Measurements from ENCODE around the gene ANAPC7. TPM values are rescaled to one million over a fixed set of nuclear protein-coding genes. Genes with fewer than 3 reads are reported as not detected.
A peak's percentile ranks its signal among the peaks of the same experiment; 100 is the strongest.
"Not testable (repeated sequence)": the region's sequence is repeated elsewhere in the genome, so short reads cannot be mapped to it uniquely, and the experiment has no call there.

ANAPC7 gene
- total and polyA plus RNA-seq, 5 donors: 30.7 to 34.5 (median 31.9) TPM

- intact Hi-C loops (cut with DNase I): no loop called here
- Histone ChIP-seq H3K4me3 (ENCODE audit: low read length) (no peak overlapping the region), H3K27me3 (ENCODE audit: control insufficient read depth, insufficient read depth) (no peaks in the 10 kb centered on the region), H3K4me1 (ENCODE audit: control insufficient read depth, insufficient read depth, low read length) (no peaks in the 10 kb centered on the region), H3K9me3 (ENCODE audit: control insufficient read depth, low read length) (no peaks in the 10 kb centered on the region), H3K27ac (ENCODE audit: low read length) (no peak overlapping the region)
- ATAC-seq: no peak
- WGBS: 84% methylated on average over 8 of the region's 8 CpGs
- DNase-seq: no peak
Observed at GRCh38 chr12:110347767-110348166, 55.7 kb downstream of the ANAPC7 start.

GRCh38 chr12:110345963-110346362 is 57.5 kb downstream of the ANAPC7 start:
- Histone ChIP-seq H3K4me3 (ENCODE audit: low read length) (no peak overlapping the region), H3K9me3 (ENCODE audit: control insufficient read depth, low read length) (no peaks in the 10 kb centered on the region), H3K4me1 (ENCODE audit: control insufficient read depth, insufficient read depth, low read length) (no peaks in the 10 kb centered on the region), H3K27ac (ENCODE audit: low read length) (no peak overlapping the region), H3K27me3 (ENCODE audit: control insufficient read depth, insufficient read depth) (no peaks in the 10 kb centered on the region)
- ATAC-seq (no peak), DNase-seq (no peak)
- intact Hi-C loops (cut with DNase I): no loop called here
- 75% methylated on average over 12 of the region's 12 CpGs for WGBS

GRCh38 chr12:110345176-110345661 is 58.3 kb downstream of the ANAPC7 start:
- Histone ChIP-seq H3K27ac (ENCODE audit: low read length) (no peak overlapping the region), H3K9me3 (ENCODE audit: control insufficient read depth, low read length) (no peaks in the 10 kb centered on the region), H3K4me1 (ENCODE audit: control insufficient read depth, insufficient read depth, low read length) (no peaks in the 10 kb centered on the region), H3K4me3 (ENCODE audit: low read length) (no peak overlapping the region), H3K27me3 (ENCODE audit: control insufficient read depth, insufficient read depth) (no peaks in the 10 kb centered on the region)
- no peak for DNase-seq
- 64% methylated on average over 11 of the region's 11 CpGs for WGBS
- intact Hi-C loops (cut with DNase I): no loop called here
- peak in 1 of 2 donors; percentile 4 for ATAC-seq

- H3K4me1 ChIP-seq (ENCODE audit: control insufficient read depth, insufficient read depth, low read length): no peaks in the 10 kb centered on the region
- intact Hi-C loops (cut with DNase I): no loop called here
- peak; percentile 1 to 5 for ATAC-seq
- 87% methylated on average over 11 of the region's 11 CpGs for WGBS
- H3K27ac ChIP-seq (ENCODE audit: low read length): no peak overlapping the region
- H3K9me3 ChIP-seq (ENCODE audit: control insufficient read depth, low read length): no peaks in the 10 kb centered on the region
- no peaks in the 10 kb centered on the region for H3K27me3 ChIP-seq (ENCODE audit: control insufficient read depth, insufficient read depth)
- no peak overlapping the region for H3K4me3 ChIP-seq (ENCODE audit: low read length)
- DNase-seq: no peak
Observed at GRCh38 chr12:110344657-110345056, 58.9 kb downstream of the ANAPC7 start.

GRCh38 chr12:110343736-110344555 is 59.6 kb downstream of the ANAPC7 start:
- no peaks in the 10 kb centered on the region for H3K27me3 ChIP-seq (ENCODE audit: control insufficient read depth, insufficient read depth)
- no peak overlapping the region for H3K27ac ChIP-seq (ENCODE audit: low read length)
- ATAC-seq (no peak), DNase-seq (no peak)
- intact Hi-C loops (cut with DNase I): no loop called here
- H3K9me3 ChIP-seq (ENCODE audit: control insufficient read depth, low read length): no peaks in the 10 kb centered on the region
- no peak overlapping the region for H3K4me3 ChIP-seq (ENCODE audit: low read length)
- 78% methylated on average over 9 of the region's 9 CpGs for WGBS
- no peaks in the 10 kb centered on the region for H3K4me1 ChIP-seq (ENCODE audit: control insufficient read depth, insufficient read depth, low read length)

DNA sequence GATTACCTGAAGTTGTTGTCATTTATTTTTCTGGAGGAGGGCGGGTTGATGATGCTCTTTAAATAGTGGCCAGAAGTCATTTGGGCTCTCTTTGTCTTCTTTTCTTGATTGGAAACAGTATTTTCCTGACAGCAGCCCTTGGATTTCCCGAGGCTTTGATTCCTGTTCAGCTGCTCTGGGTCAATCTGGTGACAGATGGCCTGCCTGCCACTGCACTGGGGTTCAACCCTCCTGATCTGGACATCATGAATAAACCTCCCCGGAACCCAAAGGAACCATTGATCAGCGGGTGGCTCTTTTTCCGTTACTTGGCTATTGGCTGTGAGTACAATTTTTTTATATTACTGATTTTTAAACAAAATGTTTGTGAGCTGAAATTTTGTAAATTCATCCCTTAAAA is 60.4 kb downstream of the ANAPC7 start:
- Histone ChIP-seq H3K4me1 (ENCODE audit: control insufficient read depth, insufficient read depth, low read length) (no peaks in the 10 kb centered on the region), H3K27me3 (ENCODE audit: control insufficient read depth, insufficient read depth) (no peaks in the 10 kb centered on the region), H3K27ac (ENCODE audit: low read length) (no peak overlapping the region), H3K9me3 (ENCODE audit: control insufficient read depth, low read length) (no peaks in the 10 kb centered on the region), H3K4me3 (ENCODE audit: low read length) (no peak overlapping the region)
- 83% methylated on average over 5 of the region's 5 CpGs for WGBS
- intact Hi-C loops (cut with DNase I): no loop called here
- no peak for ATAC-seq
- no peak for DNase-seq

DNA sequence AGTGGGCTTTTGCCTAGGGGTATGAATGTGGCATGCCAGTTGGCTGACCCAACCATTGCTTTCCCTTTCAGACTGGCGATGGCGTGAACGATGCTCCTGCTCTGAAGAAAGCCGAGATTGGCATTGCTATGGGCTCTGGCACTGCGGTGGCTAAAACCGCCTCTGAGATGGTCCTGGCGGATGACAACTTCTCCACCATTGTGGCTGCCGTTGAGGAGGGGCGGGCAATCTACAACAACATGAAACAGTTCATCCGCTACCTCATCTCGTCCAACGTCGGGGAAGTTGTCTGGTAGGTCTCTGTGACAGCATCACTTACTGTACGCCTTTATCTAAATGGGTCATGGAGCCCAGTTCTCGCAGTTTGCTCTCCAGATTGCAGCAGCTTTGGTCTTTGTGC is 61.4 kb downstream of the ANAPC7 start:
- DNase-seq (no peak), ATAC-seq (no peak)
- Histone ChIP-seq H3K27ac (ENCODE audit: low read length) (no peak overlapping the region), H3K27me3 (ENCODE audit: control insufficient read depth, insufficient read depth) (no peaks in the 10 kb centered on the region), H3K9me3 (ENCODE audit: control insufficient read depth, low read length) (no peaks in the 10 kb centered on the region), H3K4me3 (ENCODE audit: low read length) (no peak overlapping the region), H3K4me1 (ENCODE audit: control insufficient read depth, insufficient read depth, low read length) (peaks cover 3% of the 10 kb centered on the region)
- WGBS: 76% methylated on average over 15 of the region's 15 CpGs
- intact Hi-C loops (cut with DNase I): no loop called here

- DNase-seq (no peak), ATAC-seq (no peak)
- Histone ChIP-seq H3K27ac (ENCODE audit: low read length) (no peak overlapping the region), H3K4me3 (ENCODE audit: low read length) (no peak overlapping the region), H3K27me3 (ENCODE audit: control insufficient read depth, insufficient read depth) (no peaks in the 10 kb centered on the region), H3K4me1 (ENCODE audit: control insufficient read depth, insufficient read depth, low read length) (peaks cover 5% of the 10 kb centered on the region), H3K9me3 (ENCODE audit: control insufficient read depth, low read length) (no peaks in the 10 kb centered on the region)
- 79% methylated on average over 18 of the region's 18 CpGs for WGBS
- intact Hi-C loops (cut with DNase I): no loop called here
Observed at GRCh38 chr12:110340706-110341105, 62.8 kb downstream of the ANAPC7 start.

DNA sequence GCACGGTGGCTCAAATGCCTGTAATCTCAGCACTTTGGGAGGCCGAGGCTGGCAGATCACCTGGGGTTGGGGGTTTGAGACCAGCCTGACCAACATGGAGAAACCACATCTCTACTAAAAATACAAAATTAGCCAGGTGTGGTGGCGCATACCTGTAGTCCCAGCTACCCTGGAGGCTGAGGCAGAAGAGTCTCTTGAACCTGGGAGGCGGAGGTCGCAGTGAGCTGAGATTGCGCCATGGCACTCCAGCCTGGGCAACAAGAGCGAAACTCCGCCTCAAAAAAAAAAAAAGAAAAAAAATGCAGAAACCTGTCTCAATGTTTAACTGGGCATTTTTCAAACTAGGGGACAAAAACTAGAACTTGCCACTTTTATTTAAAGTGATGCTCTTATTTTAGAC is 63.2 kb downstream of the ANAPC7 start:
- ATAC-seq; H3K27ac ChIP-seq (ENCODE audit: low read length); DNase-seq; H3K4me3 ChIP-seq (ENCODE audit: low read length); H3K4me1 ChIP-seq (ENCODE audit: control insufficient read depth, insufficient read depth, low read length); intact Hi-C loops (cut with DNase I); H3K9me3 ChIP-seq (ENCODE audit: control insufficient read depth, low read length); H3K27me3 ChIP-seq (ENCODE audit: control insufficient read depth, insufficient read depth): not testable (repeated sequence)
- WGBS: 88% methylated on average over 8 of the region's 8 CpGs

DNA sequence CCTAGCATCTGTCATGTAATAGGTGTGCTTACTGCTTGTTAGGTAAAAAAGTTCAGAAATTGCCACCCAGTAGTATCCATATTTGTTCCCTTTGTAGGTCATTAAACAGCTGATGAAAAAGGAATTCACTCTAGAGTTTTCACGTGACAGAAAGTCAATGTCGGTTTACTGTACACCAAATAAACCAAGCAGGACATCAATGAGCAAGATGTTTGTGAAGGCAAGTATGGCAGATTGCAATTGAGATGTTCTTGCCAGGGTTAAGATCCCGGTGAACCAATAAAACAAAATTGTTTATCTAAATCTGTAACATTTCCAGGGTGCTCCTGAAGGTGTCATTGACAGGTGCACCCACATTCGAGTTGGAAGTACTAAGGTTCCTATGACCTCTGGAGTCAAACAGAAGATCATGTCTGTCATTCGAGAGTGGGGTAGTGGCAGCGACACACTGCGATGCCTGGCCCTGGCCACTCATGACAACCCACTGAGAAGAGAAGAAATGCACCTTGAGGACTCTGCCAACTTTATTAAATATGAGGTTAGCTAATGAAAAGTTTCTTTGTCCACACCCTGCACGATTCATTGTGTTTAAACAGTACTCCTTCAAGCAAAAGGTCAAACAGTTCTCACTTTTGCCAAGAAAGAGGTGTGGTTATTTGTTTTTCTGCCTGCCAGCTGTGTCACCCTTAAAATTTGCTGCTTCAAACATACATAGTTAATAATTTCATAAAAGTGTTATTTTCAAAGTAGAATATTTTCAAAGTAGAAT is 64.1 kb downstream of the ANAPC7 start:
- ATAC-seq: peak in 1 of 2 donors; percentile 7
- WGBS: 59% methylated on average over 8 of the region's 8 CpGs

GRCh38 chr12:110338754-110339153 is 64.8 kb downstream of the ANAPC7 start:
- no peak overlapping the region for H3K27ac ChIP-seq (ENCODE audit: low read length)
- intact Hi-C loops (cut with DNase I): no loop called here
- 72% methylated on average over 3 of the region's 3 CpGs for WGBS

More for the DNA sequence above, 64.1 kb downstream of the ANAPC7 start:
- Histone ChIP-seq H3K9me3 (ENCODE audit: control insufficient read depth, low read length) (no peaks in the 10 kb centered on the region), H3K4me1 (ENCODE audit: control insufficient read depth, insufficient read depth, low read length) (peaks cover 5% of the 10 kb centered on the region), H3K27me3 (ENCODE audit: control insufficient read depth, insufficient read depth) (no peaks in the 10 kb centered on the region), H3K4me3 (ENCODE audit: low read length) (no peak overlapping the region), H3K27ac (ENCODE audit: low read length) (peak overlapping the region; percentile 13)
- DNase-seq: no peak
- intact Hi-C loops (cut with DNase I): no loop called here

More at GRCh38 chr12:110338754-110339153, 64.8 kb downstream of the ANAPC7 start:
- Histone ChIP-seq H3K4me1 (ENCODE audit: control insufficient read depth, insufficient read depth, low read length) (peaks cover 5% of the 10 kb centered on the region), H3K27me3 (ENCODE audit: control insufficient read depth, insufficient read depth) (no peaks in the 10 kb centered on the region), H3K4me3 (ENCODE audit: low read length) (no peak overlapping the region), H3K9me3 (ENCODE audit: control insufficient read depth, low read length) (no peaks in the 10 kb centered on the region)
- no peak for DNase-seq
- ATAC-seq: no peak

All from right cardiac atrium (tissue), 5 donors.